Cerebellar nuclear complex (tissue), 1 donor: ENCODE results near the gene MAST3.

ENCODE experiments used
- DNase-seq, 2 experiments: peaks; one replicate each; lab custom pipeline; 2025; lab: John Stamatoyannopoulos, UW

The MAST3 gene

DNA sequence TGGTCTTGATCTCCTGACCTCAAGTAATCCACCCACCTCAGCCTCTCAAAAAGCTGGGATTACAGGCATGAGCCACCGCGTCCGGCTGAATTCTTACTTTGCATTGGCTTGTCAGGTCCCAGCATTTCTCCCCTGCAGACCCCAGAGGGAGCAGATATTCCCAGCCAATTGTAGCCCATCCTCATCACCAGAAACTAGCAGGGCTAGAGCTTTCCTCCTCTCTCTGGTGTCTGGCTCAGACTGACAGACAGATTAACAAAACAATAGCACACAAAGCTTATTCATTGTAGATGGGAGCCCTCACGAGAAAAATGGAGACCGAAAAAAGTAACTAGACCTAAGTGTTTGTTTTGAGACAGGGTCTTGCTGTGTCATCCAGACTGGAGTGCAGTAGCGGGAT lies 88.0 kb downstream of the MAST3 start:
- no peak for DNase-seq

DNA sequence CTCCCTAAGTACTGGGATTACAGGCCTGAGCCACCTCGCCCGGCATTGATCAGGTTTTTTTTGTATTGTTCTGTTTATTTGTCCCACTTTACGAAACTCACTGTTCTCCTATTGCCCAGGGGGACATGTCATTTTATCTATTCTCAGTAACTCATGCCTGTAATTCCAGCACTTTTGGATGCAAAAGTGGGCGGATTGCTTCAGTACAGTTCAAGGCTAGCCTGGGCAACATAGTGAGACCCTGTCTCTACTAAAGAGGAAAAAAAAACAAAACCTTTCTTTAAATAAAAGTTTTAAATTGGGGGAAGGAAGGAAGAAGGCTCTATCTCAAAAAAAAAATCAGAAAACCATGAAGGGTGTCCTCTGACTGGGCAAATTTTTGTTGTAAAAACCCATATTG lies 92.7 kb downstream of the MAST3 start:
- DNase-seq: no peak

- no peak for DNase-seq
Observed at GRCh38 chr19:18191640-18192062, 94.1 kb downstream of the MAST3 start.

GRCh38 chr19:18192673-18193387 lies 95.3 kb downstream of the MAST3 start, which contains the start of gene MPV17L2:
Gene MPV17L2, plus strand, starts transcription at chr19:18193218. Its CDS starts 64 bp downstream, at chr19:18193282.
- peak; percentile 99 to 100 for DNase-seq

GRCh38 chr19:18193388-18194180 lies 96.0 kb downstream of the MAST3 start:
- no peak for DNase-seq

DNA sequence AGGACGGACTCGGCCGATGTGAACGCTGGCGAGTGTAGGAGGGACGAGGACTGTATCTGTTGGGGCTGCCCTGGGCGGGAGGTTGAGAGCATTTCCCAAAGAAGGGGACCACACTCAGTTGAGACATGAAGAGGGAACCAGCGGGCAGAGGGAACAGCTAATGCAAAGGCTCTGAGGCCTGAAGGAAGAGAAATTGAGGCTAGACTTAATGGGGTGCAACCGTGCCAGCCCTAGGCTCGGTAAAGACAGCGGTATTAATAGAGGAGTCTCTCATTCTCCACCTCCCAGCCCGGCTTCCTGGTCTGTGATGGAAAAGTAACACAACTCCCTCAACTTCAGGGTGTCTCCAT lies 96.6 kb downstream of the MAST3 start:
- DNase-seq: no peak

GRCh38 chr19:18194554-18195238 lies 97.1 kb downstream of the MAST3 start:
- no peak for DNase-seq

DNA sequence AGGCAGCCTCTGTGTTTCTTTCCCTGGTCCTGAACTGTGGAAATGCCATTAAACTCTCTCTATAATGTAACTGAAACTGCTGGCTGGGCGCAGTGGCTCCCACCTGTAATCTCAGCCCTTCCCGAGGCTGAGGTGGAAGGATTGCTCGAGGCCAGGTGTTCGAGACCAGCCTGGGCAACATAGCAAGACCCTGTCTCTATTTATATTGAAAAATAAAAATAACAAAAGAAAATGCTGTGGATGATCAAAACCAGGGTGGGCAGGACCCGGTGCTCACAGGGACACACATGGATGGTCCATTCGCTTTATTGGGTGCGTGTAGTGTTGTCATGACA lies 98.9 kb downstream of the MAST3 start:
- no peak for DNase-seq

GRCh38 chr19:18197306-18197705 lies 99.7 kb downstream of the MAST3 start:
- no peak for DNase-seq

GRCh38 chr19:18197941-18198340 lies 100.4 kb downstream of the MAST3 start:
- no peak for DNase-seq

DNA sequence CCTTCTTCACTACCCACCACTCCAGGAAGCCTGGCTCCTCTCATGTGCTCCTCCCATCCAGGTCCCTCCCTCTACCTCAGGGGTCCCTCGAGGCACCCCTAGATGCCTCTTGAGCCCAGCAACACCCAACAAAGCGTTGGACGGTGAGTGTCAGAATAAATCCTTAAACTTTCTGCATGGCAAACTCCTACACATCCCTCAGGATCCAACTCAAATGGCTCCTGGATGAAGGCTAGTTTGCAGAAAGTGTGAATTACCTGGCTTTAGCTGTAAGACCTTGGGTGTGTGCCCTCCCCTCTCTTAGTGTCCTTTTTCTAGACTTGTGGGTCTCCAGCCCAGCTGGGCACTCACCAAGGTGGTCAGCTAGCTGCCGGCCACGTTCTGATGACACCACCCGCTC lies 100.8 kb downstream of the MAST3 start:
- DNase-seq: no peak
